OCI-LY3 (cell line): ENCODE measurements around the gene SIRT1.
"Not testable (repeated sequence)": the region's sequence is repeated elsewhere in the genome, so short reads cannot be mapped to it uniquely, and the experiment has no call there.

ENCODE experiments used
- H2AFZ ChIP-seq: fragments of 200-600, 300-600 bp; shearing (Covaris generic); 2 replicates; pipeline ENCODE4 v1.6.0; 2014; ENCODE audit warnings: antibody characterized with exemption, low read depth, low read length
- H3K27ac ChIP-seq: fragments of 200-600, 300-600 bp; sonication (generic); 2 replicates; pipeline ENCODE4 v1.5.1; 2014; ENCODE audit warnings: mild to moderate bottlenecking, low read length, moderate library complexity, mixed read lengths
- H3K27me3 ChIP-seq: fragments of 200-600, 300-600 bp; sonication (generic); 2 replicates; pipeline ENCODE4 v1.6.1; 2014; ENCODE audit warnings: low read depth, low read length, mixed read lengths
- H3K36me3 ChIP-seq: fragments of 200-600, 300-600 bp; sonication (generic); replicated peaks from 2 replicates; pipeline ENCODE3; 2014; ENCODE audit warnings: low read depth, low read length, mixed read lengths
- H3K4me1 ChIP-seq: fragments of 300-600, 200-600 bp; sonication (generic); 2 replicates; pipeline ENCODE4 v1.6.1; 2014; ENCODE audit warnings: low read length, mixed read lengths
- H3K4me2 ChIP-seq: fragments of 200-600, 300-600 bp; sonication (generic); 2 replicates; pipeline ENCODE4 v1.6.1; 2014; ENCODE audit warnings: low read length, mixed read lengths
- H3K4me3 ChIP-seq: fragments of 300-600, 200-600 bp; sonication (generic); 2 replicates; pipeline ENCODE4 v1.5.1; 2014; ENCODE audit warnings: antibody characterized with exemption, mild to moderate bottlenecking, low read length, moderate library complexity
- H3K79me2 ChIP-seq: fragments of 300-600, 200-600 bp; shearing (Covaris generic); 2 replicates; pipeline ENCODE4 v1.6.1; 2014; ENCODE audit warnings: mild to moderate bottlenecking, low read length, mixed read lengths
- H3K9ac ChIP-seq: fragments of 300-600, 200-600 bp; shearing (Covaris generic); 2 replicates; pipeline ENCODE4 v1.6.0; 2014; ENCODE audit warnings: mild to moderate bottlenecking, low read length, moderate library complexity
- H3K9me3 ChIP-seq: fragments of 200-600, 300-600 bp; shearing (Covaris generic); 2 replicates; pipeline ENCODE4 v1.6.1; 2014; ENCODE audit warnings: low read length, mixed read lengths; ENCODE audit not compliant: insufficient read depth
- H4K20me1 ChIP-seq: fragments of 200-600, 300-600 bp; sonication (generic); 2 replicates; pipeline ENCODE4 v1.6.1; 2016; ENCODE audit warnings: low read length, mixed read lengths; ENCODE audit not compliant: insufficient read depth
- CTCF ChIP-seq: fragments of 200-600, 300-600 bp; sonication (generic); IDR thresholded peaks from 2 replicates; pipeline ENCODE4 v1.5.1; 2014; ENCODE audit warnings: antibody characterized with exemption, low read length, low read depth
- EZH2phosphoT487 ChIP-seq: fragments of 200-600 bp; shearing (Covaris generic); IDR thresholded peaks from 2 replicates; pipeline ENCODE4 v1.6.1; 2018; ENCODE audit warnings: antibody characterized with exemption, mixed run types, low read depth

Gene SIRT1

DNA sequence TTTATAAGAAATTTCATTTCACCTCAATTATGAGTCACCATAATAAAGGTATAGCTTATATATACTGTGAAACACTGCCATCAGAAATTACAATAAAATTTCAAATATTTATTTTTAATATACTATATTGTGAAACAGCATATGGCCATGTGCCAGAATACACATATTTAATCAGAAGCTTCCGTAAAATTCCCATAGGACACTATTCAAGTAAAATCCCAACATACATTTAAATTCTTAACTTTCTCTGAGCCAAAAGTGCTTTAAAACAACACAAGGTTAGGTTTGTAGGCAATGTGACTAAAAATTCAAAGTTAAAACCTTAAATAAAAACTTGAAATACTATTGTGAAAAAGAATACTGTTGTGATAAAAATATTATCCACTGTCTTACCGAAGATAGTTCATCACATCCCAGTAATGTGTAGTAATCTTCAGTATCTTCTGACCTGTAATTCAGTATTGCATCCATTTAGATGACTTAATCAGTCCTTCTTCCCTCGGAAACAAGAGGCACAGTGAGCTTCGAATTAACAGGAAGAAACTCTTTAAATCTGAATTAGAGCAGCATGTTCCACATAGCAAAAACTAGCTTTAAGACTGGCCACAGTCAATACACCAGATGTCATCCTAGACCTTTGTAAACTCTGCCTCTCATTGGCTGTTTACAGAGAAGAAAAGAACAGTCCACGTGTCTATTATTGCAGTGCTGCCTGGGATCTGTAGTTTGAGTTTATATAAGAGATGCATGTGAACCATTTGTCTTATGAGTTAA is 46.7 kb upstream of the SIRT1 start, which contains the start of gene DNAJC12:
DNAJC12 (minus strand) TSS at position 648 of the 774 bp plus-strand sequence; CDS start at position 471, 177 bp downstream.
- TF ChIP-seq EZH2phosphoT487 (no peak), CTCF (no peak)
- H3K4me3 ChIP-seq = 0 out of 2 replicates have a peak within 1 kb of the TSS, but pooled peaks have one; percentile 26
- no peaks in the 10 kb centered on the region for H3K79me2 ChIP-seq
- H3K27ac ChIP-seq = no peak within 1 kb of the TSS
- no peaks in the 10 kb centered on the region for H3K36me3 ChIP-seq
- H3K4me2 ChIP-seq = peak within 1 kb of the TSS; percentile 28
- H2AFZ ChIP-seq = peak within 1 kb of the TSS; percentile 83
- H3K9ac ChIP-seq = no peak within 1 kb of the TSS
- H3K4me1 ChIP-seq = no peaks in the 10 kb centered on the region
- H3K27me3 ChIP-seq = no peaks in the 10 kb centered on the region
- H3K9me3 ChIP-seq = no peaks in the 10 kb centered on the region
- no peaks in the 10 kb centered on the region for H4K20me1 ChIP-seq

DNA sequence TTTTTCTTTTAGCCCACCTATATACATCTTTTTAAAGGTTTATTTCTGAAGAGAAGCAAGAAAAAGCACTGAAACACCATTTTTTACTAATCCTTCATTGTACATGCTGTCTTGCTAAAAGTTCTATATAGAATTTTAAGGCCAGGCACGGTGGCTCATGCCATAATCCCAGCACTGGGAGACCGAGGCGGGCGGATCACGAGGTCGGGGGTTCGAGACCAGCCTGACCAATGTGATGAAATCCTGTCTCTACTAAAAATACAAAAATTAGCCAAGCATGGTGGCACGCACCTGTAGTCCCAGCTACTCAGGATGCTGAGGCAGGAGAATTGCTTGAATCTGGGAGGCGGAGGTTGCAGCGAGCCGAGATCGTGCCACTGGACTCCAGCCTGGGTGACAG is 44.9 kb upstream of the SIRT1 start:
- not testable (repeated sequence) for H3K4me2 ChIP-seq, H3K9me3 ChIP-seq, H3K4me3 ChIP-seq, H2AFZ ChIP-seq, H4K20me1 ChIP-seq, H3K36me3 ChIP-seq, H3K9ac ChIP-seq, H3K4me1 ChIP-seq, H3K27me3 ChIP-seq, H3K79me2 ChIP-seq, H3K27ac ChIP-seq

GRCh38 chr10:67839951-67840350 is 44.5 kb upstream of the SIRT1 start:
- Histone ChIP-seq H3K9me3 (no peaks in the 10 kb centered on the region), H3K36me3 (no peaks in the 10 kb centered on the region), H3K27ac (no peak overlapping the region), H3K9ac (no peak overlapping the region), H3K79me2 (no peaks in the 10 kb centered on the region), H3K4me3 (no peak overlapping the region), H3K4me1 (no peaks in the 10 kb centered on the region), H3K4me2 (no peak overlapping the region), H4K20me1 (no peaks in the 10 kb centered on the region), H3K27me3 (no peaks in the 10 kb centered on the region), H2AFZ (no peak overlapping the region)
- no peak for TF ChIP-seq CTCF
- no peak for TF ChIP-seq EZH2phosphoT487

GRCh38 chr10:67841737-67842136 is 42.7 kb upstream of the SIRT1 start:
- H4K20me1 ChIP-seq = no peaks in the 10 kb centered on the region
- TF ChIP-seq CTCF = no peak
- TF ChIP-seq EZH2phosphoT487 = no peak

More at GRCh38 chr10:67841737-67842136, 42.7 kb upstream of the SIRT1 start:
- H3K4me2 ChIP-seq = no peak overlapping the region
- H3K36me3 ChIP-seq = no peaks in the 10 kb centered on the region
- no peak overlapping the region for H3K4me3 ChIP-seq
- H3K79me2 ChIP-seq = no peaks in the 10 kb centered on the region
- no peaks in the 10 kb centered on the region for H3K4me1 ChIP-seq
- no peaks in the 10 kb centered on the region for H3K27me3 ChIP-seq
- H2AFZ ChIP-seq = no peak overlapping the region
- H3K9ac ChIP-seq = no peak overlapping the region
- H3K27ac ChIP-seq = no peak overlapping the region
- no peaks in the 10 kb centered on the region for H3K9me3 ChIP-seq
